Measurements from ENCODE around the gene CCDC124.

The CCDC124 gene

GRCh38 chr19:17968362-17968761 is 35.5 kb downstream of the CCDC124 start:
- no peak for DNase-seq (ENCODE audit: low read depth)
- TF ChIP-seq, protein P1, sequence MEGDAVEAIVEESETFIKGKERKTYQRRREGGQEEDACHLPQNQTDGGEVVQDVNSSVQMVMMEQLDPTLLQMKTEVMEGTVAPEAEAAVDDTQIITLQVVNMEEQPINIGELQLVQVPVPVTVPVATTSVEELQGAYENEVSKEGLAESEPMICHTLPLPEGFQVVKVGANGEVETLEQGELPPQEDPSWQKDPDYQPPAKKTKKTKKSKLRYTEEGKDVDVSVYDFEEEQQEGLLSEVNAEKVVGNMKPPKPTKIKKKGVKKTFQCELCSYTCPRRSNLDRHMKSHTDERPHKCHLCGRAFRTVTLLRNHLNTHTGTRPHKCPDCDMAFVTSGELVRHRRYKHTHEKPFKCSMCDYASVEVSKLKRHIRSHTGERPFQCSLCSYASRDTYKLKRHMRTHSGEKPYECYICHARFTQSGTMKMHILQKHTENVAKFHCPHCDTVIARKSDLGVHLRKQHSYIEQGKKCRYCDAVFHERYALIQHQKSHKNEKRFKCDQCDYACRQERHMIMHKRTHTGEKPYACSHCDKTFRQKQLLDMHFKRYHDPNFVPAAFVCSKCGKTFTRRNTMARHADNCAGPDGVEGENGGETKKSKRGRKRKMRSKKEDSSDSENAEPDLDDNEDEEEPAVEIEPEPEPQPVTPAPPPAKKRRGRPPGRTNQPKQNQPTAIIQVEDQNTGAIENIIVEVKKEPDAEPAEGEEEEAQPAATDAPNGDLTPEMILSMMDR (IDR thresholded peaks at IDR 0.05; ENCODE audit: low read length, missing control alignments), result no peak
- no peak overlapping the region for H3K4me3 ChIP-seq (replicated peaks; ENCODE audit: low read depth, low read length)

- H3K4me3 ChIP-seq (replicated peaks; ENCODE audit: low read depth, low read length), result no peak overlapping the region
- TF ChIP-seq, protein P1 (IDR thresholded peaks at IDR 0.05; ENCODE audit: low read length, missing control alignments), result no peak
- DNase-seq (ENCODE audit: low read depth), result no peak
These were observed 36.4 kb downstream of the CCDC124 start for GRCh38 chr19:17969096-17969792.

- no peak for DNase-seq (ENCODE audit: low read depth)
- H3K4me3 ChIP-seq (replicated peaks; ENCODE audit: low read depth, low read length), result no peak overlapping the region
- TF ChIP-seq, protein P1 (IDR thresholded peaks at IDR 0.05; ENCODE audit: low read length, missing control alignments), result no peak
These were observed 39.4 kb downstream of the CCDC124 start for GRCh38 chr19:17972230-17972629.

GRCh38 chr19:17973759-17974158 is 40.9 kb downstream of the CCDC124 start:
- no peak overlapping the region for H3K4me3 ChIP-seq (replicated peaks; ENCODE audit: low read depth, low read length)
- no peak for DNase-seq (ENCODE audit: low read depth)
- TF ChIP-seq, protein P1 (IDR thresholded peaks at IDR 0.05; ENCODE audit: low read length, missing control alignments), result no peak

- no peak overlapping the region for H3K4me3 ChIP-seq (replicated peaks; ENCODE audit: low read depth, low read length)
- TF ChIP-seq, protein P1 (IDR thresholded peaks at IDR 0.05; ENCODE audit: low read length, missing control alignments), result no peak
- no peak for DNase-seq (ENCODE audit: low read depth)
These were observed 41.7 kb downstream of the CCDC124 start for GRCh38 chr19:17974551-17974950.

GRCh38 chr19:17975032-17975431 is 42.2 kb downstream of the CCDC124 start:
- no peak for DNase-seq (ENCODE audit: low read depth)
- no peak overlapping the region for H3K4me3 ChIP-seq (replicated peaks; ENCODE audit: low read depth, low read length)
- TF ChIP-seq, protein P1 (IDR thresholded peaks at IDR 0.05; ENCODE audit: low read length, missing control alignments), result no peak

DNA sequence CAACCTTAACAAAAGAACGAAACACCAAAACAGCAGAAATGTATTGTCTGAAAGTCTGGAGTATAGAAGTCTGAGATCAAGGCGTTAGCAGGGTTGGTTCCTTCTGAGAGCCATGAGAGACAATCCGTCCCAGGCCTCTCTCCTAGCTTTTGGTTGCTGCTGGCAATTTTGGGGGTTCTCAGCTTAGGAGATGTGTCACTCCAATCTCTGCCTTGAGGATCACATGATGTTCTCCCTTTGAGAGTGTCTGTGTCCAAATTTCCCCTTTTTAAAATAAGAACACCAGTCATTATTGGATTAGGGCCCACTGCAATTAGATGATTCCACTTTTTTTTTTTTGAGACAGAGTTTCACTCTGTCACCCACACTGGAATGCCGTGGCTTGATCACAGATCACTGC is 44.2 kb downstream of the CCDC124 start:
- no peak for DNase-seq (ENCODE audit: low read depth)
- TF ChIP-seq, protein P1 (IDR thresholded peaks at IDR 0.05; ENCODE audit: low read length, missing control alignments), result no peak
- H3K4me3 ChIP-seq (replicated peaks; ENCODE audit: low read depth, low read length), result no peak overlapping the region

All from fibroblast of pulmonary artery (primary cell).